Gastrocnemius medialis (tissue), 4 donors: ENCODE results near the gene CGB3. TPM values are rescaled to one million over a fixed set of nuclear protein-coding genes. Genes with fewer than 3 reads are reported as not detected.

Experiments used
- ATAC-seq, 2 donors: fragments of 150-250 bp; one replicate each; pipeline ENCODE4 v1.9.1; 2016
- DNase-seq, 2 donors: peaks; one replicate each; pipeline ENCODE4 v3.0.0-alpha.2; 2019
- H3K27ac ChIP-seq, 4 donors: fragments of 200-600 bp; sonication (generic); 1 replicate in 1 of 4; 2 replicates in 3 of 4; pipeline ENCODE4 v1.5.1; 2016 to 2018; ENCODE audit warnings: mild to moderate bottlenecking in 2 of 4, moderate library complexity in 1 of 4
- H3K27me3 ChIP-seq, 3 donors: fragments of 200-600 bp; sonication (generic) in 2 of 3; 1 replicate in 1 of 3; 2 replicates in 2 of 3; pipeline versions ENCODE4 v1.5.1 to v1.6.0; 2016 to 2019; ENCODE audit warnings: mild to moderate bottlenecking in 1 of 3, moderate library complexity in 1 of 3
- H3K36me3 ChIP-seq, 2 donors: fragments of 200-600 bp; sonication (generic) in 1 of 2; one replicate each; pipeline ENCODE4 v1.5.1; 2017 to 2018
- H3K4me1 ChIP-seq, 2 donors: fragments of 200-600 bp; sonication (generic) in 1 of 2; one replicate each; pipeline ENCODE4 v1.5.1; 2016 to 2017; ENCODE audit warnings: mild to moderate bottlenecking in 2 of 2
- H3K4me3 ChIP-seq, 4 donors: fragments of 200-600 bp; sonication (generic) in 3 of 4; 1 replicate in 1 of 4; 2 replicates in 3 of 4; pipeline ENCODE4 v1.5.1; 2016 to 2019; ENCODE audit warnings: mild to moderate bottlenecking in 2 of 4
- H3K9me3 ChIP-seq, 3 donors: fragments of 200-600 bp; sonication (generic) in 2 of 3; 1 replicate in 1 of 3; 2 replicates in 2 of 3; pipeline ENCODE4 v1.5.1; 2016 to 2019
- CTCF ChIP-seq, 5 experiments: fragments of 450-650 bp in 3 of 5; fragments of 200-600 bp in 2 of 5; sonication (generic) in 2 of 5; IDR thresholded peaks in 4 of 5; conservative IDR thresholded peaks in 1 of 5; 1 replicate in 4 of 5; 2 replicates in 1 of 5; pipeline ENCODE4 v1.5.1; 2016 to 2019; ENCODE audit warnings: antibody characterized with exemption in 5 of 5, mild to moderate bottlenecking in 3 of 5, moderate library complexity in 3 of 5
- POLR2A ChIP-seq, 2 donors: fragments of 450-650 bp; IDR thresholded peaks; one replicate each; pipeline ENCODE4 v1.6.1; 2017; ENCODE audit warnings: antibody characterized with exemption in 2 of 2, mild to moderate bottlenecking in 2 of 2, moderate library complexity in 2 of 2
- in situ Hi-C, 4 donors: fragments of 200-750 bp; cut with MboI; loops; one replicate each; pipeline versions ENCODE4 v1.15.0 to v1.8.0; 2017; ENCODE audit warnings: low sequenced_read_pairs in 4 of 4
- intact Hi-C: fragments of 100-400 bp; cut with DNase I; formaldehyde crosslinking; loops from one replicate; pipeline ENCODE4 v1.15.1; 2023; ENCODE audit warnings: low total_unique reads
- microRNA-seq, 2 donors: library from miRNA; unstranded; fragments of <30 nt; microRNA quantifications; one replicate each; pipeline ENCODE4, GENCODE V29; 2016; ENCODE audit warnings: borderline replicate concordance in 2 of 2
- total RNA-seq, 4 donors: library from RNA; depleted of rRNA; stranded (reverse); fragments of >200 nt; gene quantifications; one replicate each; pipeline versions ENCODE4 v1.1.0 to v1.2.3, GENCODE V29; 2016

CGB3 gene
- total RNA-seq, 4 donors from 2014 or later = not detected

- DNase-seq (no peak), ATAC-seq (no peak)
- Histone ChIP-seq H3K4me3 (no peak overlapping the region), H3K27me3 (no peaks in the 10 kb centered on the region), H3K9me3 (no peaks in the 10 kb centered on the region), H3K27ac (peak overlapping the region; percentile 93 to 100 (median 99)), H3K4me1 (peaks cover 21% of the 10 kb centered on the region in 2 donors), H3K36me3 (peaks cover 0 to 67% of the 10 kb centered on the region in 2 donors)
- no peak for TF ChIP-seq POLR2A (IDR thresholded peaks at IDR 0.05)
- no peak for TF ChIP-seq CTCF (IDR thresholded peaks at IDR 0.05 in 4 of 5, conservative IDR thresholded peaks at IDR 0.05 in 1 of 5)
- intact Hi-C loops = no loop called here
- in situ Hi-C loops = loop anchor here in 1 of 4 donors (10.0 kb wide), 1 partner anchor 192 kb away; no protein-coding TSS in a partner anchor
These were observed 47.1 kb downstream of the CGB3 start for GRCh38 chr19:48977061-48977460.

DNA sequence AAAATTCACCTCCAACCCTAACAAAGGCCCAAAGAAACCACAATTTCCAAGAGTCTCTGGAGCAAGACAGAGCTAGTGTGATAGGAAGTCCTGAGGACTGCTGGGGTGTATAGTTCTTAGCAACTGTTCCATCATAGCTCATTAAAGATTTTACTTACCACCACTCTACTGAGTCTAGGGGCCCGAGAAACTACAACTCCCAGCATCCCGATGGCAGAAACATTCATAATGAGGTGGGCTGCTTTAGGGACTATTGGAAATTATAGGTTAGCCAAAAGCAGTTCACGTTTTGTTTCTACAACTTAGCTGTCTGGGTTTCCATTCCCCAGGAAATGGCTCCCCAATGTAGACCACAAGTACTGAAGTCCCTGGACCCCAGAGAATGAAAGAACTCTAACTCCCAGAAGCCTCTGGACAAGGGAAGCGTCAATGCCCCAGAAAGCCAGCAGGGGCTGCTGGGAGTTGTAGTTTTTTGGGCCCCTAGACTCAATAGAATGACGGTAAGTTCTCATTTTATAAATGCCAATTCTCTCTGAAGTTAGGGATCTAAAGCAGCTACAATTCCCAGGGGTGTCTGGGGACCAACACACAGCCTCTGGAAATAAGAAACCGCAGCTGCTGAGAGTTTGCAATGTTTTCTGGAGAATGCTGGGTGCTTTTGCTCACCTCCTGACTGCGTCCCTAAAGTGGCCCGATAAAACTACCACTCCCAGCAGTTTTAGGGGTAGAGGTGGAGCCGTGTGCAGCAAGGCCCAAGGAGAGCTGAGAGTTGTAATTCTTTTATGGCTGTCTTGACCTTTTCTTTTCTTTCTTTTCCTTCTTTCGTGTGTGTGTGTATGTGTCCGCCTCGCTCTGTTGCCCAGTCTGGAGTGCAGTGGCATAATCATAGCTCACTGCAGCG lies 47.9 kb downstream of the CGB3 start:
- Histone ChIP-seq H3K27ac (peak overlapping the region; percentile 93 to 100 (median 99)), H3K36me3 (peaks cover 0 to 62% of the 10 kb centered on the region in 2 donors), H3K9me3 (no peaks in the 10 kb centered on the region), H3K27me3 (no peaks in the 10 kb centered on the region), H3K4me1 (peaks cover 21% of the 10 kb centered on the region in 2 donors), H3K4me3 (no peak overlapping the region)
- intact Hi-C loops (no loop called here), in situ Hi-C loops (loop anchor here in 1 of 4 donors (10.0 kb wide), 1 partner anchor 191 kb away; no protein-coding TSS in a partner anchor)
- TF ChIP-seq CTCF (IDR thresholded peaks at IDR 0.05 in 4 of 5, conservative IDR thresholded peaks at IDR 0.05 in 1 of 5) = peak in 1 of 5 experiments; percentile 27
- TF ChIP-seq POLR2A (IDR thresholded peaks at IDR 0.05) = no peak
- DNase-seq (peak in 1 of 2 donors; percentile 74), ATAC-seq (peak in 1 of 2 donors; percentile 29)

Small RNAs within 50 kb of the gene (microRNA-seq; reads per million reads assigned to microRNA genes)
- 0 reads per million in 2 donors for gene MIR6798

Other genes with a start within 250 kb of the CGB3 start
- 10 to 100 TPM; 28.0 to 56.6 (median 43.8) TPM for gene BCAT2, start 213.3 kb downstream of the CGB3 start, total RNA-seq
- 1 to 10 TPM in 3 of 4 donors, not detected in 1; 1.2 to 1.9 (median 1.7) TPM for gene HSD17B14, start 187.8 kb downstream of the CGB3 start, total RNA-seq
- gene PLEKHA4, start 155.7 kb downstream of the CGB3 start, total RNA-seq = 1 to 10 TPM; 3.4 to 9.7 (median 6.3) TPM
- gene PPP1R15A, start 151.9 kb downstream of the CGB3 start, total RNA-seq = 10 to 100 TPM; 28.7 to 73.9 (median 39.8) TPM
- not detected for gene TULP2, start 125.6 kb downstream of the CGB3 start, total RNA-seq
- gene NUCB1, start 124.0 kb downstream of the CGB3 start, total RNA-seq = 100 to 1,000 TPM in 3 of 4 donors, 10 to 100 TPM in 1; 83.9 to 162 (median 148) TPM
- not detected for gene DHDH, start 90.6 kb downstream of the CGB3 start, total RNA-seq
- 10 to 100 TPM in 3 of 4 donors, 1 to 10 TPM in 1; 7.9 to 21.8 (median 18.0) TPM for gene BAX, start 69.5 kb downstream of the CGB3 start, total RNA-seq
- gene FTL, start 59.0 kb downstream of the CGB3 start, total RNA-seq = 1,000 to 10,000 TPM in 3 of 4 donors, 100 to 1,000 TPM in 1; 894 to 1,364 (median 1,121) TPM
- 100 to 1,000 TPM; 110 to 221 (median 126) TPM for gene GYS1, start 31.0 kb downstream of the CGB3 start, total RNA-seq
- 100 to 1,000 TPM; 134 to 185 (median 146) TPM for gene RUVBL2, start 30.4 kb downstream of the CGB3 start, total RNA-seq
- gene LHB, start 7.2 kb downstream of the CGB3 start, total RNA-seq = 1 to 10 TPM in 1 of 4 donors, not detected in 3; 1.9 TPM
- not detected for gene CGB2, start 7.6 kb upstream of the CGB3 start, total RNA-seq
- gene CGB1, start 12.6 kb upstream of the CGB3 start, total RNA-seq = not detected
- gene CGB5, start 19.5 kb upstream of the CGB3 start, total RNA-seq = not detected
- not detected for gene CGB8, start 24.8 kb upstream of the CGB3 start, total RNA-seq
- gene CGB7, start 33.4 kb upstream of the CGB3 start, total RNA-seq = 1 to 10 TPM in 1 of 4 donors, under 1 TPM in 1, not detected in 2; 0.42 to 1.1 TPM
- gene NTF4, start 40.5 kb upstream of the CGB3 start, total RNA-seq = 1 to 10 TPM; 1.3 to 6.8 (median 2.9) TPM
- 10 to 100 TPM in 3 of 4 donors, 1 to 10 TPM in 1; 4.3 to 20.2 (median 13.9) TPM for gene KCNA7, start 48.4 kb upstream of the CGB3 start, total RNA-seq
- 100 to 1,000 TPM in 2 of 4 donors, 10 to 100 TPM in 2; 55.6 to 305 (median 107) TPM for gene SNRNP70, start 61.1 kb upstream of the CGB3 start, total RNA-seq
- gene LIN7B, start 90.0 kb upstream of the CGB3 start, total RNA-seq = 10 to 100 TPM; 25.7 to 97.9 (median 34.0) TPM
- 10 to 100 TPM in 1 of 4 donors, 1 to 10 TPM in 3; 1.3 to 11.7 (median 3.5) TPM for gene C19orf73, start 94.8 kb upstream of the CGB3 start, total RNA-seq
- gene PPFIA3, start 95.2 kb upstream of the CGB3 start, total RNA-seq = 1 to 10 TPM; 1.9 to 4.1 (median 3.0) TPM
- 100 to 1,000 TPM; 190 to 537 (median 300) TPM for gene HRC, start 131.1 kb upstream of the CGB3 start, total RNA-seq
- gene TRPM4, start 133.5 kb upstream of the CGB3 start, total RNA-seq = 10 to 100 TPM; 10.4 to 11.5 (median 11.3) TPM